GM21423 (cell line): ENCODE results near the gene METTL6.
"Not testable (repeated sequence)": the region's sequence is repeated elsewhere in the genome, so short reads cannot be mapped to it uniquely, and the experiment has no call there.

Source experiments
- ATAC-seq: cut with Tn5 transposase; IDR thresholded peaks from one replicate; pipeline ENCODE4 v1.9.1; 2021; ENCODE audit warnings: mild to moderate bottlenecking, moderate library complexity; ENCODE audit not compliant: unreplicated experiment

Gene METTL6

DNA sequence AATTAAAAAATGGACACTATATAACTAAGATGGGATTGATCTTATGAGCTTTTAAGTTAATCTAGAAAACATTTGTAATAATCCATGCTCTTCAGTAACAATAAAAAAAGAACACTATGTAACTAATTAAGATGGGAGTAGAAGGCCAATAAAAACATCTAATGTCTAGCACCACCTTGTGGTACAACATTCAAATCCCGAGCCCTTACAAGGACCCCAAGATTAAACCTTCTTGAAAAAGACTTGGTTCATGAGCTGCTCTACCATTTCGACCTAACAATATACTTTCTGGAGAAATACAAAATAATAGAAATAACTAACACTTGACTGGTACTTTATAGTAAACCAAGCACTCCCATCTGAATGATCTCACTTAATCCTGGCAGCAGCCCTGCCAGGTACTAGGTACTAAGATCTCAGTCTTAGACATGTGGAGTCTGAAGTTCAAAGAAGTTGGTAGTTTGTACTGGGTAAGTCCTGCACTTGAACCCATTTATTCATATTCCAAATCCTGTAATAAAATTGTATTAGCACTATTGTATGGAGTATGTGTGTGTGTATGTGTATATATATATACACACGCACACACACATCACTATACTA, 21.8 kb downstream of the METTL6 start:
- ATAC-seq: peak; percentile 46

DNA sequence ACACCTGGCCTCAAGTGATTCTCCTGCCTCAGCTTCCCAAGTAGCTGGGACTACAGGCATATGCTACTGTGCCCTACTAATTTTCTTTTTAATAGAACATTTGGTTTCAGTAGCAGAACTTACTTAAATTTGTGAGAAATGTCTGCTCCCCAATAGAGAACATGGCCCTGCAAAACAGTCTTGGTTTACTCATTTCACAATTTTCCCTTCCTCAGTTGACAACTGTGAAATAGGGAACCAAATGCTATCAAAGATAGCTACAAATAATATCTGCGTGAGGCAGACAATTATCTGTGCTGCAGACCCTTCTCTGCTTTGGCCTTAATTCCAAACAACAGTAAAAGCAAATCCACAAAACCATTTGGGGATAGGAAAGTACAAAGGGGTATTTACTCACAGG, 22.6 kb downstream of the METTL6 start:
- no peak for ATAC-seq

DNA sequence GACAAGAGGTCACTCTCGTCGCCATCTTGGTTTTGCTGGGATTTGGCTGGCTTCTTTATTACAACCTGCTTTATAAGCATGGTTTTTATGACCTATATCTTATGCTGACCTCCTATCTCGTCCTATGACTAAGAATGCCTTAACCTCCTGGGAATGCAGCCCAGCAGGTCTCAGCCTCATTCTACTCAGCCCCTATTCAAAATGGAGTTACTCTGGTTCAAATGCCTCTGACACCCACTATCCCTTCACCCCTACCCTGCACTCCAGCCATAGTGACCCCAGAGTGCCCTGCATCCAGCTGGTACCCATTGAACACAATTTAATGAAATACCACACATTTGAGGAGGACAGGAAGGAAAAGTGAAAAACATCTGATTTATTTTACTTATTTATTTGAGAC, 23.4 kb downstream of the METTL6 start:
- no peak for ATAC-seq

DNA sequence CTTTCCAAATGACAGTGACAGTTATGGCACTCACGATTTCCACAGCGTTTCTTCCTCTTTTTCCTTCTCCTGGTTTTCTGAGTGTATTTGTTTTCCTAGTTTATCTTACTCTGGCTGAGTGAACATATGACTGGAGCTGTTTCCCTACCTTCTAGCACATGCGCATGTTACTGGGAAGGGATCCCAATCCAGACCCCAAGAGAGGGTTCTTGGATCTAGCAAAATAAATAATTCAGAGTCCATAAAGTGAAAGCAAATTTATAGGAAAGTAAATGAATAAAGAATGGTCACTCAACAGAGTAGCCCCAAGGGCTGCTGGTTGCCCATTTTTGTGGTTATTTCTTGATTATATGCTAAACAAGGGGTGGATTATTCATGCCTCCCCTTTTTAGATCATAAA, 23.8 kb downstream of the METTL6 start:
- no peak for ATAC-seq

DNA sequence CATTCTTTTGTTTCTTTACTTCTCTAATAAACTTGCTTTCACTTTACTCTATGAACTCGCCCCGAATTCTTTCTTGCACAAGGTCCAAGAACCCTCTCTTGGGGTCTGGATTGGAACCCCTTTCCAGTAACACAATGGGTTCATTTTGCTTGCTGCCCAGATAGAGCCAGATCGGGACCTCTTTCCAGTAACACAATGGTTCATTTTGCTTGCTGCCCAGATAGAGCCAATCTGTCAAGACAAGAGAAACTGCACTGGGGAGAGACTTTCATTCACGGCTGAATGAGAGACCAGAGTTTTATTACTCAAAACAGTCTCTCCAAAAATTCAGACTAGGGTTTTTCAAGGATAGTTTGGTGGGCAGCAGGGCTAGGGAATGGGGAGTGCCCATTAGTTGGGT, 25.4 kb downstream of the METTL6 start:
- ATAC-seq: no peak

DNA sequence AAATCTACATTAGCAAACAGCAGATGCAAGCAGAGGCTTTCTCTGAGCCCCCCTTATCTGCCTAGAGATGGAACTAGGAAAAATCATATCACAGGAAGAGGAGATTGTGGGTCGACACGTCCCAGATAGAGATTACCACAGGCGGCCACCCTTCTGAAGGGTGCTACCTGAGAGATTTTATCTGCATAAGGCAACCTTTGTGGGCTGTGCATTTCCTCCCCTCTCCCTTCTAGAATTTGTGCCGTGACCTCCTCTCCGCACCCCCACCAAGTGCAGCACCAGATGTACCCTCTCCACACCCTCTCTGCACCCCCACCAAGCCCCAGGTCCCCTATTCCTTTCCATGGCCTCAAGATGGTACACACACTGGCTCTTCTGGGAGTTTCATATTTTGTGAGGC, 27.4 kb downstream of the METTL6 start:
- ATAC-seq: no peak

DNA sequence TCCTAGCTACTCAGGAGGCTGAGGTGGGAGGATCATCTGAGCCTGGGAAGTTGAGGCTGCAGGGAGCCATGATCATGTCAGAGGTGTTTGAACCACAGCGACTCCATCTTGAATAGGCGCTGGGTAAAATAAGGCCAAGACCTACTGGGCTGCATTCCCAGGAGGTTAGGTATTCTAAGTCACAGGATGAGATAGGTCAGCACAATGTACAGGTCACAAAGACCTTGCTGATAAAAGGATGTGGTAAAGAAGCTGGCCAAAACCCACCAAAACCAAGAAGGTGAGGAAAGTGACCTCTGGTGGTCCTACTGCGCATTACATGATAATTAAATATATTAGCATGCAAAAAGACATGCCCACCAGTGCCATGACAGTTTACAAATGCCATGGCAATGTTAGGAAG, 28.6 kb downstream of the METTL6 start:
- not testable (repeated sequence) for ATAC-seq

DNA sequence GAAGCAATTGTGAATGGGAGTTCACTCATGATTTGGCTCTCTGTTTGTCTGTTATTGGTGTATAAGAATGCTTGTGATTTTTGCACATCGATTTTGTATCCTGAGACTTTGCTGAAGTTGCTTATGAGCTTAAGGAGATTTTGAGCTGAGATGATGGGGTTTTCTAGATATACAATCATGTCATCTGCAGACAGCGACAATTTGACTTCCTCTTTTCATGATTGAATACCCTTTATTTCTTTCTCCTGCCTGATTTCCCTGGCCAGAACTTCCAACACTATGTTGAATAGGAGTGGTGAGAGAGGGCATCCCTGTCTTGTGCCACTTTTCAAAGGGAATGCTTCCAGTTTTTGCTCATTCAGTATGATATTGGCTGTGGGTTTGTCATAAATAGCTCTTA, 34.1 kb downstream of the METTL6 start:
- ATAC-seq: not testable (repeated sequence)

DNA sequence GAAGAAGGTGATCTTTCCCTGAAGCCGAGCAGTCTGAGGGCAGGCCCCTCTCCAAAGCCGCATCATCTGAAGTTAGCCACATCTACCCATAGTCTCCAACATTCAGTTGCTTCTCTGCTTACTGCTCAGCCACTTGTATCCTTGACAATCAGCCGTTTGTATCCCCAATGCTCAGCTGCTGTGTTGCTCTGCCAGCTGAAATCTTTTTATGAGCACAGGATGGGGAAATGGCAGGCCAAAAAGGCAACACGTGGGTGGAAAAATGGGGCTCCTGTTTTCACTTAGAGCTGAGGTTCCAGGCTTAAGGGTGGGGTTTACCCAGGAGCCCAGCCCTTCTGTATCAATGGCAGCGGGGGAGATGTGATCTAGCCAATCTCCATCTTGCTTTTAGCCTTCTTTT, 36.3 kb downstream of the METTL6 start:
- ATAC-seq: no peak

DNA sequence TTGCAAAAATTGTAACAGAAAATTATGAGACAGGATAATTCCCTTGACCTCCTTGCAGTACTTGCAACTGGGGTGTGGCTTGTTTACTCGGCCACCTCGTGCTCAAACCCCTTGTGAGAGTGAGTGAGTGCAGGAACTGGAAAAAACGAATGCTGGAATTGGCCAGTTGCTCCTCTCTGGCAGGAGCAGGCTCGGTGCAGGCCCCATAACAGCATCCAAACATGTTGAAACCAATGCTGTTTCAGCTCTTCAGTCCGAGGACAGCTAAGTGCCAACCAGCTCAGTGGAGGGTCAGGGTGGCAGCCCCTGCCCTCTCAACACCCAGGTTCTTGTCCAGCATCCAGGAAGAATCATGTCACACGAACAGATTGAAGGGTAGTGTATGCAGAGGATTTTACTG, 36.9 kb downstream of the METTL6 start:
- ATAC-seq: no peak

DNA sequence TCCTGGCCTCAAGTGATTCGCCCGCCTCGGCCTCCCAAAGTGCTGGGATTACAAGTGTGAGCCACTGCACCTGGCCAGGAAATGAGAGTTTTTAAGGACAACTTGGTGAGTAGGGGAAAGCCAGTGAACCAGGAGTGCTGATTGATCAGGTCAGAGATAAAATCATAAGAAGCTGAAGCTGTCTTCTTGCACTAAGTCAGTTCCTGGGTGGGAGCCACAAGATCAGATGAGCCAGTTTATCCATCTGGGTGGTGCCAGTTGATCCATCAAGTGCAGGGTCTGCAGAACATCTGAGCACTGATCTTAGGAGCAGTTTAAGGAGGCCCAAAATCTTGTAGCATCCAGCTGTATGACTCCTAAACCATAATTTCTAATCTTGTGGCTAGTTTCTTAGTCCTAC, 39.0 kb downstream of the METTL6 start:
- not testable (repeated sequence) for ATAC-seq

DNA sequence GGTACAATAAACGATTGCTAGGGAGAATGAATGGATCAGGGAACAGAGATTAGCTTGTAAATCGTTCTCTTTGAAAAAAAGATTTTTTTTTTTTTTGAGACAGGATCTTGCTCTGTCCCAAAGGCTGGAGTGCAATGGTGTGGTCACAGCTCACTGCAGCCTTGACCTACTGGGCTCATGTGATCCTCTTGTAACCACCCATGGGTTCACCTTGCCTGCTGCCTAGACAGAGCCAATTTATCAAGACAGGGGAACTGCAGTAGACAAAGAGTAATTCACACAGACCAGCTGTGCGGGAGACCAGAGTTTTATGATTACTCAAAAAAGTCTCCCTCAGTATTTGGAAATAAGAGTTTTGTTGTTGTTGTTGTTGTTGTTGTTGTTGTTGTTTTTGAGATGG, 39.6 kb downstream of the METTL6 start:
- ATAC-seq: no peak

DNA sequence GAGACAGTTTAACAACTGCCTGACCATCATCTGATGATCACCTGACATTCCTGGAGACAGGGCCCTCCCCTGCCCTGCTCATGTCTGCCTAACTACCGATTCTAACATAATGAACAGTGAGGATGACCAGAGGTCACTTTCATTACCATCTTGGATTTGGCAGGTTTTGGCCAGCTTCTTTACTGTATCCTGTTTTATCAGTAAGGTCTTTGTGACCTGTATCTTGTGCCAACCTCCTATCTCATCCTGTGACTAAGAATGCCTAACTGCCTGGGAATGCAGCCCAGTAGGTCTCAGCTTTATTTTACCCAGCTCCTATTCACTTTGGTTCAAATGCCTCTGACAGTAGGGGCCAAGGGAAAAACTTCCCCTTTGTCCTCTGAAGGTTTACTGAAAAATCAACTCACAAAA, 40.2 kb downstream of the METTL6 start:
- ATAC-seq: no peak

DNA sequence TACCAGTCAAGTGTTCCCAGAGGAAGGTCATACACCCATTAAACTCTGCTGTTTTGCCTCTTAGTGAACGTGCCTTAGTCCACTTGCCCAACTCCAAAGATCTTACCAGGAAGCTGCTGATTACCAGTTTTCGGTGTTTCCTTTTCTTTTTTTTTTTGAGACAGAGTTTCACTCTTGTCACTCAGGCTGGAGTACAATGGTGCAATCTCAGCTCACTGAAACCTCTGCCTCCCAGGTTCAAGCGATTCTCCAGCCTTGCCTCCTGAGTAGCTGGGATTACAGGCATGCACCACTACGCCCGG, 40.7 kb downstream of the METTL6 start:
- ATAC-seq: not testable (repeated sequence)

DNA sequence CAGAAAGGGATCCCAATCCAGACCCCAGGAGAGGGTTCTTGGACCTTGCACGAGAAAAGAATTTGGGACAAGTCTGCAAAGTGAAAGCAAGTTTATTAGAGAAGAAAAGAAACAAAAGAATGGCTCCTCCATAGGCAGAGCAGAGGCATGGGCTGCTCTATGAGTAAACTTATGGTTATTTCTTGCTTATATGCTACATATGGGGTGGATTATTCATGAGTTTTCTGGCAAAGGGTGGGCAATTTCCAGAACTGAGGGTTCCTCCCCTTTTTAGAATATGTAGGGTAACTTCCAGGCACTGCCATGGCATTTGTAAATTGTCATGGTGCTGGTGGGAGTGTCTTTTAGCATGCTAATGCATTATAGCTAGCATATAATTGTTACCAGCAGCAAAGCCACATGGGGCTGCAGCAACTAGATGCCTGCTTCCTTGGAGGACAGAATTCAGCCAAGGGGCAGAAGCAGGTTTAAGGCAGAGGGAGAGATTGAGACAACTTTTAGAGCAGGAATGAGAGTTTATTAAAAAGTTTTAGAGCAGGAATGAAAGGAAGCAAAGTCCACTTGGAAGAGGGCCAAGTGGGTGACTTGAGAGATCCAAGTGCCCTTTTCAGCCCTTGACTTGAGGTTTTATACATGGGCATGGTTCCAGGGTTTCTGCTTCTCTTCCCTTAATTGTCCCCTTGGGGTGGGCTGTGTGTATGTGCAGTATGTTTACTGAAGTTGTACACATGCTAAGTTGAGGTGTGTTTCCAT, 41.3 kb downstream of the METTL6 start:
- ATAC-seq: no peak

DNA sequence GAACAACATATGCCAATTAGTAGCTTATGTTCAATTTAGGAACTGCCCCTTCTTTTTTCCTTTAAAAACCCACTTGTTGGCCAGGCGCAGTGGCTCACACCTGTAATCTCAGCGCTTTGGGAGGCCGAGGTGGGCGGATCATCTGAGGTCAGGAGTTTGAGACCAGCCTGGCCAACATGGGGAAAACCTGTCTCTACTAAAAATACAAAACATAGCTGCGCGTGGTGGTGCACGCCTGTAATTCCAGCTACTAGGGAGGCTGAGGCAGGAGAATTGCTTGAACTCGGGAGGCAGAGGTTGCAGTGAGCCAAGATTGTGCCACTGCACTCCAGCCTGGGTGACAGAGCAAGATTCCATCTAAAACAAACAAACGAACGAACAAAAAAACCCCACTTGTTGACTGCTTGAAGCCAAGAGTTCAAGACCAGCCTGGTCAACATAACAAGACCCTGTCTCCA, 42.1 kb downstream of the METTL6 start:
- peak; percentile 8 for ATAC-seq

DNA sequence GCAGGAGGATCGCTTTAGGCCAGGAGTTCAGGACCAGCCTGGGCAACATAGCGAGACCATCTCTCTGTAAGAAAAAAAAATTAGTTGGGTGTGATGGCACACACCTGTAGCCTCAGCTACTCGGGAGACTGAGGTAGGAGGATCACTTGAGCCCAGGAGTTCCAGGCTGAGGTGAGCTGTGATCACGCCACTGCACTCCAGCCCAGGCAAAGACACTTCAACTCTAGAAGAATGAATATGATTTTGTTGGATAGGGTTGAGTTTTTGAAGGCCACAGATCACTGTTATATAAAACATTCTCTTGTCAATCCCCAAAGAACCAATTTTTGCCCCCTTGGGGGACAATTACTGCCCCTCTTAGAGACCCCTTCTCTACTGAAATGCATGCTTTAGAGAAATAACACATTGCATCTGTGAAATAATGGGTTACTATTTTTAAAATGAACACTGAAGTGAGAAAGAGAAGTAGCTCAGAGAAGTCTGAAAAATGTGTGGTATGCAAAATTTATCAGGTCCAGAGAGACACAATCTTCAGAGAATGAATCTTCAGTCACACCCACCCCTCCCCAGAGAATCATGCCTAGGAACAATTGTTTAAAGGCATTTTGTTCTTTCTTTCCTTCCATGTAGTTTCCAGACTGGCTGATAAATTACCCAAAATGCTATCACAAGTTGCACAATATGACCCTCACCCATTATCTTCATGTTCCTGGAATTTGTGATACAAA, 42.7 kb downstream of the METTL6 start:
- peak; percentile 74 for ATAC-seq

DNA sequence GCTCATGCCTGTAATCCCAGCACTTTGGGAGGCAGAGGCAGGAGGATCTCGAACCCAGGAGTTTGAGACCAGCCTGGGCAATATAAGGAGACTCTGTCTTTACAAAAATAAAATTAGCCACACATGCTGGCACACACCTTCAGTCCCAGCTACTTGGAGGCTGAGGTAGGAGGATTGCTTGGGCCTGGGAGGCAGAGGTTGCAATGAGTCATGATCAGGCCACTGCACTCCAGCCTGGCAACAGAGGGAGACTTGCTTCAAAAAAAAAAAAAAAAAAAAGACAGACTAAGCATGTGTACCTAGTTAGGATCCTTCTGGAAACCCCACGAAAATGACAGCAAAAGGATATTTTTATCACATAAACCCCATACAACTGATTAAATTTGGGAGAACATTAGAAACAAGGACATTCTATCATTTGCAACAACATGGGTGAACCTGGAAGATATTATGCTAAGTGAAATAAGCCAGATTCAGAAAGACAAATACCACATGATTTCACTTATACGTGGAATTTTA, 44.9 kb downstream of the METTL6 start:
- no peak for ATAC-seq

DNA sequence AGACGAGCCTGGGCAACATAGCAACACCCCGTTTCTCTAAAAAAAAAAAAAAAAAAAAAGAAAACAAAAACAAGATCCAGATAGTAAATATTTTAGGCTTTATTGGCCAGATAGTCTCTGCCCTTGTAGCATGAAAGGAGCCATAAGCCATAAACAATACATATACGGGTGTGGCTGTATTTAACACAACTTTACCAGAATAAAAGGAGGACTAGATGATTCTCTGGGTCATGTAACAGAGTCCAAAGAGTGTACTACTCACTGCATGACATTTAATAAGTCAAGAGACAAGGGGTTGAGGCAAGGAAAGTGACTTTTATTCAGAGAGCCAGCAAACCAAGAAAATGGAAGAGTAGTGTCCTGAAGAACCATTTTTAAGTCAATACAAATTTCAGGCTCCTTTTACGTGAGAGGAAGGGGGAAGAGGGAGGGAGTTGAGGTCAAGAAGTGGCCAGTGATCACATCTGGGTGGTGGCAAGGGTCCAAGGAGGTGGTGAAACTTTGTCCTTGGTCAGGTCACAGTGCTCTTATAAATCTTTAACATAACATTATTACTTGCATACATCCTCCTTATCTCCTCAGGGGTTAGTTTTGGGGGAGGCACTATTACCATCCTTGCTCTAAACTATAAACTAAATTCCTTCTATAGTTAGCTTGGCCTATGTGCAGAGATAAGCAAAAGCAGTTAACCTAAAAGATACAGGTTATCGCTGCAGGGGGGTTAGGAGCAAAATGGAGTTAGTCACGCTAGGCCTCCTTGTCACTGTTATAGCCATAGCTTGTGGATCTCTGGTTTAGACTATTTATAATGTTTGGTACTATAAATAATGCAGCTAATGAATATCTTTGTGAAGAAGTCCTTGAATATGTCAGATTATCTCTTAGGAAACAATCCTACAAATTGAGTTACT, 46.1 kb downstream of the METTL6 start:
- no peak for ATAC-seq

DNA sequence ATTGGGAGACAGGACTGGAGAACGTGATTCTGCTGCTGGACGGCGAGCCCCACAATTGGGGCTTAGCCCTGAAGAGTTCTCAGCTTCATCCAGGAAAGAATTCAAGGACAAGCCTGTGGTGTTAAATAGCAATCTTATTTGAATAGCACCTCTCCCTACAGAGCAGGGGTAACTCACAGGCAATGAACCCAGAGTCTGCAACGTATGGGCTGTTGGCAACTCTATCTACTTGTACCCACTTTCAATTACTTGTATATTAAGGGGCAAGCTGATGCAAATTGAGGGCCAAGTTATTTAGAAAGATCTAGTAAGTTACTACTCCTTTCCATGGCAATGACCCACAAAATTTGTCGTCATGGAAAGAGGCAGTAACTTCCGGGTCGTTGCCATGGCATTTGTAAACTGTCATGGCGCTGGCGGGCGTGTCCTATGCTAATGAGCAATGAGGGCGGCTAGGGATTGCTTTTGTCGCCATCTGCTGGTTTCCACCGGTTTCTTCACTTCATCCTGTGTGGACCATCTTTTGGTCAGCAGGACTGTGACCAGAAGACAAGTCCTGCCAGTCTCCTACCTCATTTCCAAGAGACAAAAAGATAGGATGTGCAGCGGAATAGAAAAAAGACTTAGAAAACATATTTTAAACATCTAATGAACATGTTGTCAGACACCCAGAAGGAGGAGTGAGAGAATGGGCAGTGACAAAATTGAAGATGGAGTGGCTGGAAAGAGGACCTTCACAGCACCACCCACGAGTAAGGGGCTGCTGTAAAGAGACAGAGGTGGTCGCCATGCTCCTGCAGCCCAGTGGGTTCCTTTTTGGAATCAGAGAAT, 49.2 kb downstream of the METTL6 start:
- peak; percentile 94 for ATAC-seq
